HCT116 (cell line): ENCODE measurements around the gene CAMK1D. TPM values are rescaled to one million over a fixed set of nuclear protein-coding genes. Genes with fewer than 3 reads are reported as not detected.

Experiments
- ATAC-seq: fragments of 200-7000 bp; cut with Tn5 transposase; 2 replicates; pipeline ENCODE4 v1.9.1; 2020; ENCODE audit warnings: mild to moderate bottlenecking, moderate library complexity
- BruUV-seq: library from RNA; stranded (reverse); fragments of 400-500 nt; replicated peaks from 2 replicates; lab custom pipeline; 2021; lab: Mats Ljungman, UMichigan
- CTCF ChIA-PET: fragments of 300-600 bp; sonication (Branson Sonifier 250); formaldehyde crosslinking; loops from one replicate; lab custom pipeline; 2021; ENCODE audit warnings: antibody characterized with exemption; lab: Charles Lee
- POLR2A ChIA-PET: fragments of 300-600, 350-600 bp; sonication (Branson Sonifier 250); formaldehyde crosslinking; loops from one replicate; lab custom pipeline; 2021; ENCODE audit warnings: antibody characterized with exemption; lab: Charles Lee
- RAD21 ChIA-PET, 2 experiments: fragments of 300-600 bp; sonication (Branson Sonifier 250); formaldehyde crosslinking; loops; one replicate each; lab custom pipeline; 2023; ENCODE audit warnings: low total read pairs in 2 of 2; ENCODE audit not compliant: uncharacterized antibody in 2 of 2, unreplicated experiment in 2 of 2, low non-redundant PET in 1 of 2; lab: Charles Lee
- DNase-seq: peaks from one replicate; pipeline ENCODE4 v3.0.0-alpha.2; 2010; ENCODE audit warnings: low read depth, low spot score
- H2AFZ ChIP-seq: fragments of 200-600 bp; shearing (Covaris generic), sonication (generic); 2 replicates; pipeline ENCODE4 v1.6.1; 2017; ENCODE audit warnings: low read depth, mixed run types, mixed read lengths, antibody characterized with exemption, low read length; ENCODE audit not compliant: poor library complexity, severe bottlenecking
- H3K27ac ChIP-seq: 2 replicates; pipeline ENCODE4 v1.5.1; 2012; ENCODE audit warnings: low read depth, low read length
- H3K27me3 ChIP-seq: fragments of 200-600 bp; sonication (generic); 2 replicates; pipeline ENCODE4 v1.6.1; 2016; ENCODE audit warnings: mixed run types, low read length, mixed read lengths; ENCODE audit not compliant: insufficient read depth
- H3K36me3 ChIP-seq, 2 experiments: fragments of 200-500 bp in 1 of 2; fragments of 200-600 bp in 1 of 2; sonication (Bioruptor generic) in 1 of 2; sonication (generic) in 1 of 2; 2 replicates each; pipeline versions ENCODE4 v1.5.1 to v1.6.1; 2014 to 2016; ENCODE audit warnings: low read length in 2 of 2, inconsistent platforms in 1 of 2, mixed read lengths in 1 of 2, mixed run types in 1 of 2; ENCODE audit not compliant: insufficient read depth in 2 of 2, control insufficient read depth in 1 of 2
- H3K4me1 ChIP-seq, 2 experiments: fragments of 200-600 bp in 1 of 2; sonication (generic) in 1 of 2; 2 replicates each; pipeline versions ENCODE4 v1.5.1 to v1.6.1; 2012 to 2017; ENCODE audit warnings: low read length in 2 of 2, inconsistent platforms in 1 of 2, mild to moderate bottlenecking in 1 of 2, mixed read lengths in 1 of 2, mixed run types in 1 of 2, moderate library complexity in 1 of 2; ENCODE audit not compliant: insufficient read depth in 2 of 2, control insufficient read depth in 1 of 2
- H3K4me2 ChIP-seq: fragments of 200-600 bp; sonication (generic); 2 replicates; pipeline ENCODE4 v1.6.1; 2017; ENCODE audit warnings: mixed run types, low read length, mixed read lengths
- H3K4me3 ChIP-seq, 2 experiments: fragments of 200-600 bp in 1 of 2; sonication (generic) in 1 of 2; replicated peaks in 1 of 2; 2 replicates each; pipeline ENCODE4 v1.5.1; 2011 to 2016; ENCODE audit warnings: low read length in 2 of 2, control low read depth in 1 of 2, low read depth in 1 of 2, mild to moderate bottlenecking in 1 of 2, mixed read lengths in 1 of 2, mixed run types in 1 of 2
- H3K79me2 ChIP-seq: fragments of 200-600 bp; sonication (generic); 2 replicates; pipeline ENCODE4 v1.6.1; 2017; ENCODE audit warnings: mild to moderate bottlenecking, mixed run types, low read length, moderate library complexity, mixed read lengths; ENCODE audit not compliant: insufficient read depth
- H3K9ac ChIP-seq: fragments of 200-600 bp; sonication (generic); 2 replicates; pipeline ENCODE4 v1.6.1; 2016; ENCODE audit warnings: low read length, mixed read lengths
- H3K9me2 ChIP-seq: fragments of 200-600 bp; sonication (generic), shearing (Covaris generic); 2 replicates; pipeline ENCODE4 v1.6.1; 2017; ENCODE audit warnings: mixed run types, mild to moderate bottlenecking, moderate library complexity; ENCODE audit not compliant: insufficient read depth
- H3K9me3 ChIP-seq, 2 experiments: fragments of 200-500 bp in 1 of 2; fragments of 200-600 bp in 1 of 2; sonication (Bioruptor generic) in 1 of 2; sonication (generic) in 1 of 2; 2 replicates each; pipeline ENCODE4 v1.6.1; 2014 to 2017; ENCODE audit warnings: low read length in 2 of 2, mixed read lengths in 2 of 2, inconsistent platforms in 1 of 2, low read depth in 1 of 2, mild to moderate bottlenecking in 1 of 2, mixed run types in 1 of 2, moderate library complexity in 1 of 2; ENCODE audit not compliant: control insufficient read depth in 1 of 2, insufficient read depth in 1 of 2
- H4K20me1 ChIP-seq: fragments of 200-600 bp; sonication (generic), shearing (Covaris generic); 2 replicates; pipeline ENCODE4 v1.6.1; 2017; ENCODE audit warnings: mixed run types, mild to moderate bottlenecking, moderate library complexity; ENCODE audit not compliant: insufficient read depth
- CBX3 ChIP-seq: IDR thresholded peaks from 2 replicates; pipeline ENCODE4 v1.6.1; 2012; ENCODE audit warnings: low read depth
- CEBPB ChIP-seq: IDR thresholded peaks from 2 replicates; pipeline ENCODE4 v1.6.1; 2012; ENCODE audit warnings: low read depth
- EZH2phosphoT487 ChIP-seq: fragments of 200-600 bp; IDR thresholded peaks from 2 replicates; pipeline ENCODE4 v1.6.1; 2018; ENCODE audit warnings: antibody characterized with exemption, borderline replicate concordance
- FOSL1 ChIP-seq: IDR thresholded peaks from 2 replicates; pipeline ENCODE4 v1.6.1; 2012; ENCODE audit warnings: low read depth
- JUND ChIP-seq: IDR thresholded peaks from 2 replicates; pipeline ENCODE4 v1.6.1; 2012
- SP1 ChIP-seq: IDR thresholded peaks from 2 replicates; pipeline ENCODE4 v1.6.1; 2012; ENCODE audit warnings: low read depth
- YY1 ChIP-seq: IDR thresholded peaks from 2 replicates; pipeline ENCODE4 v1.6.1; 2011; ENCODE audit warnings: low read length, low read depth, moderate library complexity, mild to moderate bottlenecking; ENCODE audit not compliant: insufficient replicate concordance; ENCODE audit errors: extremely low read depth
- intact Hi-C: fragments of 100-400 bp; cut with micrococcal nuclease; formaldehyde crosslinking; loops from 2 replicates; pipeline ENCODE4 v1.10.0; 2022
- total RNA-seq: library from RNA; stranded (reverse); gene quantifications from one replicate; pipeline ENCODE4 v1.2.1, GENCODE V29; 2021; ENCODE audit not compliant: unreplicated experiment
- TF ChIP-seq, protein P1 (sequence below): IDR thresholded peaks from 2 replicates; pipeline ENCODE4 v1.6.1; 2011; ENCODE audit warnings: mild to moderate bottlenecking, low read length, moderate library complexity; ENCODE audit not compliant: insufficient replicate concordance; ENCODE audit errors: extremely low read depth

Gene CAMK1D
- total RNA-seq, 1 experiment from 2014 or later = 9.6 TPM

DNA sequence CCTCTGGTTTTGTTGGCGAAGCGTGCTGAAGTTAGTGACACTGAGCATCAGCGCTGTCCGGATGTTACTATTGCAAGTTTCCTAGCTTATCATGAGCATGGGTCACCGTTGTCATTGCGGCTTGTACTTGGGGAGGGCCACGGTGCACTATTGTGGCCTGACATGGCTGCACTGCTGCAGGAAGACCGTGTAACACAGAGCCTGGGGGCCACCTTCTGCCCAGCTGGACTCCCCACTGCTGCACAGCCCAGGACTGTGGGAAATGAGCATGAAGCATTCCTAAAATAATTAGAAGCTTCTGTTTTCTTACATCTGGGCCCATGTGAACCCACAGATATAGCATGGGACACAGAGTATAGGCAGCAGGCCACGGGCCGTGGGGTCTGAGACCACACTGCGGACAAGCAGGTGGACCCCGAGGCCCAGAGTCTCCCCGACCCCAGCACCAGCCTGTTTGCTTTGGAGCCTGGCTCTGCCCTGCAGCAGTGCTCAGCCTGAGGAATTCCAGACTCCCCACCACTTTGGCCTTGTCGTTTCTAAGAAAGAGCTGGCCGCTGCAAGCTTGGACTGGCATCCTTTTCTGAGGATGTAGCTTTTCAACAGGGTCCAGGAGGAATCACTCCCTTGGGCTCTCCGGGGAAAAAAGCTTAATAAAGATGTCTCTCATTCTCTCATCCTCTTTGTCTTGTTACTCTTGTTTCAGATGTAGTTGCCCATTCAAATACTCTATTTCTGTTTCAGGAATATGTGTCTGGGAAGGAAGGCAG, 473.0 kb downstream of the CAMK1D start (continued):
- TF ChIP-seq, protein P1, sequence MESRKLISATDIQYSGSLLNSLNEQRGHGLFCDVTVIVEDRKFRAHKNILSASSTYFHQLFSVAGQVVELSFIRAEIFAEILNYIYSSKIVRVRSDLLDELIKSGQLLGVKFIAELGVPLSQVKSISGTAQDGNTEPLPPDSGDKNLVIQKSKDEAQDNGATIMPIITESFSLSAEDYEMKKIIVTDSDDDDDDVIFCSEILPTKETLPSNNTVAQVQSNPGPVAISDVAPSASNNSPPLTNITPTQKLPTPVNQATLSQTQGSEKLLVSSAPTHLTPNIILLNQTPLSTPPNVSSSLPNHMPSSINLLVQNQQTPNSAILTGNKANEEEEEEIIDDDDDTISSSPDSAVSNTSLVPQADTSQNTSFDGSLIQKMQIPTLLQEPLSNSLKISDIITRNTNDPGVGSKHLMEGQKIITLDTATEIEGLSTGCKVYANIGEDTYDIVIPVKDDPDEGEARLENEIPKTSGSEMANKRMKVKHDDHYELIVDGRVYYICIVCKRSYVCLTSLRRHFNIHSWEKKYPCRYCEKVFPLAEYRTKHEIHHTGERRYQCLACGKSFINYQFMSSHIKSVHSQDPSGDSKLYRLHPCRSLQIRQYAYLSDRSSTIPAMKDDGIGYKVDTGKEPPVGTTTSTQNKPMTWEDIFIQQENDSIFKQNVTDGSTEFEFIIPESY = no peak
- TF ChIP-seq EZH2phosphoT487 (no peak), CEBPB (no peak)
- TF ChIP-seq, all 23 proteins: peak for 0

DNA sequence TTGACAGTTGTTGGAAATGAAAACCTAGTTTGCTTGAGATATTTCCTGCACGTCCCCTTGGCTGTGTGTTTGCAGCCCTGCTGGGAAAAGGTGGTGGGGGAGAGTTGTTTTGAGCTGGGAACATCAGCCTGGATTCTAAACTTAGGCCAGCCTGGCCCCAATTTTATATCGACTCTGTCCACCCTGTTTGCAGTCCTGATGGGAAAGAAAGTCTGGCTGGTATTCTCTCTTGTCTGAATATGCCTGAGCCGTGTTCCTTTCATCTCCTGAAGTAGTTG, 473.5 kb downstream of the CAMK1D start:
- intact Hi-C loops = no loop called here
- no peak overlapping the region for H3K4me2 ChIP-seq
- no peaks in the 10 kb centered on the region for H4K20me1 ChIP-seq
- TF ChIP-seq YY1 (no peak), FOSL1 (no peak), CBX3 (no peak), JUND (no peak), SP1 (no peak)
- TF ChIP-seq, protein P1 = no peak
- H3K9me2 ChIP-seq = no peaks in the 10 kb centered on the region
- ChIA-PET RAD21 (no interaction called here), CTCF (no interaction called here), POLR2A (no interaction called here)
- no peak overlapping the region for H3K27ac ChIP-seq
- BruUV-seq = no TSS peak
- no peaks in the 10 kb centered on the region for H3K27me3 ChIP-seq
- no peak overlapping the region for H3K9ac ChIP-seq
- DNase-seq (no peak), ATAC-seq (no peak)
- H2AFZ ChIP-seq = no peak overlapping the region
- no peak overlapping the region for H3K4me3 ChIP-seq
- no peaks in the 10 kb centered on the region for H3K36me3 ChIP-seq
- H3K4me1 ChIP-seq = no peaks in the 10 kb centered on the region
- no peaks in the 10 kb centered on the region for H3K9me3 ChIP-seq
- no peaks in the 10 kb centered on the region for H3K79me2 ChIP-seq
